ENCODE results near the gene GCSAM.

The GCSAM gene

DNA sequence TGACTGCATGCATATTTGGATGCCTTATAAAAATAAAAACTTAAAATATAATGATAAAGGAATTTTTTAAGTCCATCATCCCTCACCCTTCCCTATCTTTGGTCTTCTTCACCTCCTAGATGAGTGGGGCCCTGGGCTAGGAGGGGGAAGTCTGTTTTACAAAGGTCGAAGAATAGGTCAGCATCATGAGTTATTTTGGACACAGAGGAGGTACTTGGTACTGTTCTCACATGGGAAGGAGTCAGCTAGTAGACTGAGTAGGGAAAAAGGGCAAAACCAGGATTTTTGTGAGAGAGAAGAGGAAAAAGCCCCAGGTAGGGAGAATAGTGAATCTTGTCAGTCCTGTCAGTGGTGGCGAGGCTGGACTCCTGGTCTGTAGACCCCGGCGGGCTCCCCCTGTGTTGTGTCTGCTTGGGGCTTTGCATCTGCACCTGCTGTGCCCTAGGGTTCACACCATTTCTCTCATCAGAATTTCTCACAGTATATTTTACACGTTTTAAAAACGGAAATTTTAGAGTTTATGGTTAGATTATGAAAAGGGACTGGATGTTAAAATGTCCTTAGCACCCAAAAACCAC lies 17.2 kb downstream of the GCSAM start:
- peaks cover 36% of the 10 kb centered on the region for H3K4me1 ChIP-seq (ENCODE audit: insufficient read depth, low read length, poor library complexity, severe bottlenecking)
- no peaks in the 10 kb centered on the region for H3F3A ChIP-seq (ENCODE audit: low read depth)
- TF ChIP-seq EZH2phosphoT487 (IDR thresholded peaks at IDR 0.05; ENCODE audit: borderline replicate concordance) (no peak), CTCF (conservative IDR thresholded peaks at IDR 0.05; ENCODE audit: low read length) (no peak)
- H2AFZ ChIP-seq (ENCODE audit: low read length) = no peak overlapping the region
- no peaks in the 10 kb centered on the region for H3K9me3 ChIP-seq (ENCODE audit: insufficient read depth, low read depth, low read length)
- H3K36me3 ChIP-seq (ENCODE audit: insufficient read depth, low read length) = no peaks in the 10 kb centered on the region
- H3K9me2 ChIP-seq (replicated peaks; ENCODE audit: low read depth, low read length) = no peaks in the 10 kb centered on the region
- H4K20me1 ChIP-seq (ENCODE audit: insufficient read depth, low read length, poor library complexity, severe bottlenecking) = no peaks in the 10 kb centered on the region
- H3K79me2 ChIP-seq (ENCODE audit: insufficient read depth, low read length) = no peaks in the 10 kb centered on the region
- H3K4me3 ChIP-seq (ENCODE audit: low read length, poor library complexity, severe bottlenecking) = no peak overlapping the region
- no peaks in the 10 kb centered on the region for H3K27me3 ChIP-seq (ENCODE audit: insufficient read depth, low read length, poor library complexity, severe bottlenecking)
- no peak overlapping the region for H3K4me2 ChIP-seq (ENCODE audit: low read depth, low read length, poor library complexity, severe bottlenecking)
- no peak overlapping the region for H3K9ac ChIP-seq (ENCODE audit: low read depth, low read length, poor library complexity, severe bottlenecking)

GRCh38 chr3:112115161-112115739 lies 17.8 kb downstream of the GCSAM start:
- Histone ChIP-seq H4K20me1 (ENCODE audit: insufficient read depth, low read length, poor library complexity, severe bottlenecking) (no peaks in the 10 kb centered on the region), H3K4me2 (ENCODE audit: low read depth, low read length, poor library complexity, severe bottlenecking) (no peak overlapping the region), H3K9me3 (ENCODE audit: insufficient read depth, low read depth, low read length) (no peaks in the 10 kb centered on the region), H3K27me3 (ENCODE audit: insufficient read depth, low read length, poor library complexity, severe bottlenecking) (no peaks in the 10 kb centered on the region), H3F3A (ENCODE audit: low read depth) (no peaks in the 10 kb centered on the region), H3K79me2 (ENCODE audit: insufficient read depth, low read length) (no peaks in the 10 kb centered on the region), H2AFZ (ENCODE audit: low read length) (no peak overlapping the region), H3K36me3 (ENCODE audit: insufficient read depth, low read length) (no peaks in the 10 kb centered on the region), H3K4me3 (ENCODE audit: low read length, poor library complexity, severe bottlenecking) (no peak overlapping the region), H3K9me2 (replicated peaks; ENCODE audit: low read depth, low read length) (no peaks in the 10 kb centered on the region), H3K4me1 (ENCODE audit: insufficient read depth, low read length, poor library complexity, severe bottlenecking) (peaks cover 30% of the 10 kb centered on the region), H3K9ac (ENCODE audit: low read depth, low read length, poor library complexity, severe bottlenecking) (no peak overlapping the region)
- TF ChIP-seq EZH2phosphoT487 (IDR thresholded peaks at IDR 0.05; ENCODE audit: borderline replicate concordance) (no peak), CTCF (conservative IDR thresholded peaks at IDR 0.05; ENCODE audit: low read length) (no peak)

- H3K4me3 ChIP-seq (ENCODE audit: low read length, poor library complexity, severe bottlenecking) = no peak overlapping the region
- H4K20me1 ChIP-seq (ENCODE audit: insufficient read depth, low read length, poor library complexity, severe bottlenecking) = no peaks in the 10 kb centered on the region
- H3K9ac ChIP-seq (ENCODE audit: low read depth, low read length, poor library complexity, severe bottlenecking) = no peak overlapping the region
- H3K4me1 ChIP-seq (ENCODE audit: insufficient read depth, low read length, poor library complexity, severe bottlenecking) = peaks cover 24% of the 10 kb centered on the region
- no peak overlapping the region for H3K4me2 ChIP-seq (ENCODE audit: low read depth, low read length, poor library complexity, severe bottlenecking)
- H2AFZ ChIP-seq (ENCODE audit: low read length) = no peak overlapping the region
- no peaks in the 10 kb centered on the region for H3K36me3 ChIP-seq (ENCODE audit: insufficient read depth, low read length)
- no peaks in the 10 kb centered on the region for H3K79me2 ChIP-seq (ENCODE audit: insufficient read depth, low read length)
- H3K9me3 ChIP-seq (ENCODE audit: insufficient read depth, low read depth, low read length) = no peaks in the 10 kb centered on the region
- H3K9me2 ChIP-seq (replicated peaks; ENCODE audit: low read depth, low read length) = no peaks in the 10 kb centered on the region
- no peaks in the 10 kb centered on the region for H3K27me3 ChIP-seq (ENCODE audit: insufficient read depth, low read length, poor library complexity, severe bottlenecking)
- TF ChIP-seq EZH2phosphoT487 (IDR thresholded peaks at IDR 0.05; ENCODE audit: borderline replicate concordance) (no peak), CTCF (conservative IDR thresholded peaks at IDR 0.05; ENCODE audit: low read length) (no peak)
- no peaks in the 10 kb centered on the region for H3F3A ChIP-seq (ENCODE audit: low read depth)
These were observed 18.4 kb downstream of the GCSAM start for GRCh38 chr3:112114576-112115160.

All from Loucy (cell line).